Caco-2 (cell line): Measurements from ENCODE around the gene CACNA1D. TPM values are rescaled to one million over a fixed set of nuclear protein-coding genes. Genes with fewer than 3 reads are reported as not detected.

Source experiments
- BruUV-seq: library from RNA; stranded (reverse); fragments of 400-500 nt; replicated peaks from 2 replicates; lab custom pipeline; 2021; lab: Mats Ljungman, UMichigan
- CTCF ChIA-PET: fragments of 300-600 bp; sonication (Branson Sonifier 250); formaldehyde crosslinking; loops from one replicate; lab custom pipeline; 2022; ENCODE audit warnings: antibody characterized with exemption; lab: Charles Lee
- POLR2A ChIA-PET: fragments of 300-600 bp; sonication (Branson Sonifier 250); formaldehyde crosslinking; loops from one replicate; lab custom pipeline; 2022; ENCODE audit warnings: antibody characterized with exemption; lab: Charles Lee
- DNase-seq, 2 experiments: peaks; one replicate each; pipeline versions ENCODE4 v3.0.0 to v3.0.0-alpha.2; 2020 to 2022
- H3K27me3 ChIP-seq: replicated peaks from 2 replicates; pipeline ENCODE4 v1.6.0; 2011; ENCODE audit warnings: low read length; ENCODE audit not compliant: control insufficient read depth, insufficient read depth
- H3K36me3 ChIP-seq: 2 replicates; pipeline ENCODE4 v1.5.1; 2011; ENCODE audit warnings: low read length; ENCODE audit not compliant: control insufficient read depth, insufficient read depth
- H3K4me1 ChIP-seq: fragments of 250-450 bp; sonication (Bioruptor Pico); 2 replicates; pipeline ENCODE4 v1.5.1; 2020; ENCODE audit warnings: mild to moderate bottlenecking
- H3K4me3 ChIP-seq: 2 replicates; pipeline ENCODE4 v1.5.1; 2011; ENCODE audit warnings: low read depth, mild to moderate bottlenecking, control low read depth, low read length
- H3K9me3 ChIP-seq: fragments of 250-450 bp; sonication (Bioruptor Pico); 2 replicates; pipeline ENCODE4 v1.5.1; 2020; ENCODE audit warnings: mild to moderate bottlenecking, moderate library complexity
- H3K27ac Mint-ChIP-seq: one replicate; pipeline ENCODE4 v1.8.0; 2022; ENCODE audit warnings: mixed read lengths; ENCODE audit not compliant: unreplicated experiment
- H3K27me3 Mint-ChIP-seq: one replicate; pipeline ENCODE4 v1.8.0; 2022; ENCODE audit warnings: mixed read lengths; ENCODE audit not compliant: insufficient read depth, unreplicated experiment
- H3K36me3 Mint-ChIP-seq: one replicate; pipeline ENCODE4 v1.8.0; 2022; ENCODE audit warnings: mild to moderate bottlenecking, mixed read lengths; ENCODE audit not compliant: insufficient read depth, unreplicated experiment
- H3K4me1 Mint-ChIP-seq: one replicate; pipeline ENCODE4 v1.8.0; 2022; ENCODE audit warnings: low read depth, mixed read lengths; ENCODE audit not compliant: unreplicated experiment
- H3K4me3 Mint-ChIP-seq: one replicate; pipeline ENCODE4 v1.8.0; 2022; ENCODE audit warnings: mild to moderate bottlenecking, moderate library complexity, mixed read lengths; ENCODE audit not compliant: unreplicated experiment
- H3K9me3 Mint-ChIP-seq: one replicate; pipeline ENCODE4 v1.8.0; 2022; ENCODE audit warnings: mixed read lengths; ENCODE audit not compliant: unreplicated experiment
- CTCF ChIP-seq, 2 experiments: fragments of 200-600 bp in 1 of 2; IDR thresholded peaks; 1 replicate in 1 of 2; 2 replicates in 1 of 2; pipeline versions ENCODE4 v1.5.1 to v1.8.0; 2011 to 2022; ENCODE audit warnings: antibody characterized with exemption in 1 of 2, control low read depth in 1 of 2, inconsistent platforms in 1 of 2, low read depth in 1 of 2, low read length in 1 of 2, mild to moderate bottlenecking in 1 of 2, moderate library complexity in 1 of 2; ENCODE audit not compliant: insufficient read depth in 1 of 2, severe bottlenecking in 1 of 2, unreplicated experiment in 1 of 2
- intact Hi-C: fragments of 100-400 bp; cut with micrococcal nuclease; formaldehyde crosslinking; loops from one replicate; pipeline ENCODE4 v1.10.0; 2022; ENCODE audit not compliant: unreplicated experiment
- total RNA-seq: library from RNA; stranded (reverse); gene quantifications from 2 replicates; pipeline ENCODE4 v1.2.3, GENCODE V29; 2022

The CACNA1D gene
- total RNA-seq, 1 experiment from 2014 or later = 13.3 TPM

GRCh38 chr3:53536282-53536681 is 41.9 kb downstream of the CACNA1D start:
- H3K9me3 ChIP-seq = no peaks in the 10 kb centered on the region
- DNase-seq = no peak
- intact Hi-C loops = no loop called here
- ChIA-PET CTCF (no interaction called here), POLR2A (no interaction called here)
- no peak overlapping the region for H3K27ac Mint-ChIP-seq
- H3K36me3 Mint-ChIP-seq = no peaks in the 10 kb centered on the region
- H3K36me3 ChIP-seq = no peaks in the 10 kb centered on the region
- H3K9me3 Mint-ChIP-seq = no peaks in the 10 kb centered on the region
- H3K4me1 Mint-ChIP-seq = no peaks in the 10 kb centered on the region
- H3K4me3 Mint-ChIP-seq = no peak overlapping the region
- H3K27me3 ChIP-seq = no peaks in the 10 kb centered on the region
- no peak for TF ChIP-seq CTCF (IDR thresholded peaks at IDR 0.05; ENCODE audit: insufficient read depth in 1 of 2, low read depth in 1 of 2, low read length in 1 of 2, severe bottlenecking in 1 of 2, unreplicated experiment in 1 of 2)
- no peaks in the 10 kb centered on the region for H3K4me1 ChIP-seq
- no TSS peak for BruUV-seq
- no peak overlapping the region for H3K4me3 ChIP-seq
- H3K27me3 Mint-ChIP-seq = no peaks in the 10 kb centered on the region

- Histone ChIP-seq H3K4me3 (no peak overlapping the region), H3K27me3 (no peaks in the 10 kb centered on the region), H3K9me3 (no peaks in the 10 kb centered on the region), H3K36me3 (no peaks in the 10 kb centered on the region), H3K4me1 (no peaks in the 10 kb centered on the region)
- Mint-ChIP-seq H3K27me3 (no peaks in the 10 kb centered on the region), H3K9me3 (no peaks in the 10 kb centered on the region), H3K36me3 (no peaks in the 10 kb centered on the region), H3K27ac (no peak overlapping the region), H3K4me3 (no peak overlapping the region), H3K4me1 (no peaks in the 10 kb centered on the region)
- no peak for TF ChIP-seq CTCF (IDR thresholded peaks at IDR 0.05; ENCODE audit: insufficient read depth in 1 of 2, low read depth in 1 of 2, low read length in 1 of 2, severe bottlenecking in 1 of 2, unreplicated experiment in 1 of 2)
- no TSS peak for BruUV-seq
- ChIA-PET CTCF (no interaction called here), POLR2A (no interaction called here)
- DNase-seq = no peak
- intact Hi-C loops = no loop called here
These were observed 49.9 kb downstream of the CACNA1D start for GRCh38 chr3:53544357-53544756.

- no peak for DNase-seq
- no peaks in the 10 kb centered on the region for H3K9me3 ChIP-seq
- no peaks in the 10 kb centered on the region for H3K27me3 Mint-ChIP-seq
- H3K4me1 Mint-ChIP-seq = no peaks in the 10 kb centered on the region
- CTCF ChIA-PET = no interaction called here
- POLR2A ChIA-PET = no interaction called here
- no peaks in the 10 kb centered on the region for H3K27me3 ChIP-seq
- H3K27ac Mint-ChIP-seq = no peak overlapping the region
- H3K4me3 Mint-ChIP-seq = no peak overlapping the region
- no peak for TF ChIP-seq CTCF (IDR thresholded peaks at IDR 0.05; ENCODE audit: insufficient read depth in 1 of 2, low read depth in 1 of 2, low read length in 1 of 2, severe bottlenecking in 1 of 2, unreplicated experiment in 1 of 2)
- H3K4me1 ChIP-seq = no peaks in the 10 kb centered on the region
- no peaks in the 10 kb centered on the region for H3K36me3 ChIP-seq
- no peaks in the 10 kb centered on the region for H3K36me3 Mint-ChIP-seq
- BruUV-seq = no TSS peak
- H3K9me3 Mint-ChIP-seq = no peaks in the 10 kb centered on the region
- no peak overlapping the region for H3K4me3 ChIP-seq
- intact Hi-C loops = no loop called here
These were observed 51.0 kb downstream of the CACNA1D start for GRCh38 chr3:53545310-53545995.
